Psoas muscle (tissue), 8 donors: ENCODE results near the gene RTN4RL1. TPM values are rescaled to one million over a fixed set of nuclear protein-coding genes. Genes with fewer than 3 reads are reported as not detected.
A peak's percentile ranks its signal among the peaks of the same experiment; 100 is the strongest.

Source experiments
- ATAC-seq, 4 donors: fragments of 200-7000 bp; cut with Tn5 transposase; one replicate each; pipeline ENCODE4 v1.9.1; 2020; ENCODE audit warnings: moderate library complexity in 3 of 4, mild to moderate bottlenecking in 2 of 4
- DNase-seq, 2 donors: peaks; one replicate each; pipeline ENCODE4 v3.0.0-alpha.2; 2020
- H3K27ac ChIP-seq: fragments of 200-600 bp; one replicate; pipeline ENCODE4 v1.8.0; 2022
- H3K27me3 ChIP-seq, 3 donors: fragments of 200-600 bp in 1 of 3; one replicate each; pipeline versions ENCODE4 v1.6.1 to v1.8.0; 2013 to 2022; ENCODE audit warnings: low read length in 2 of 3, mild to moderate bottlenecking in 2 of 3, moderate library complexity in 1 of 3; ENCODE audit not compliant: insufficient read depth in 3 of 3
- H3K36me3 ChIP-seq, 2 donors: fragments of 200-600 bp in 1 of 2; one replicate each; pipeline versions ENCODE4 v1.6.1 to v1.8.0; 2013 to 2022; ENCODE audit warnings: low read depth in 1 of 2, mild to moderate bottlenecking in 1 of 2, moderate library complexity in 1 of 2; ENCODE audit not compliant: insufficient read depth in 1 of 2
- H3K4me1 ChIP-seq: fragments of 200-600 bp; one replicate; pipeline ENCODE4 v1.8.0; 2022
- H3K4me3 ChIP-seq: fragments of 200-600 bp; one replicate; pipeline ENCODE4 v1.8.0; 2022; ENCODE audit warnings: mild to moderate bottlenecking
- H3K9me3 ChIP-seq: fragments of 200-600 bp; one replicate; pipeline ENCODE4 v1.8.0; 2022
- CTCF ChIP-seq: fragments of 200-600 bp; IDR thresholded peaks from one replicate; pipeline ENCODE4 v1.8.0; 2022; ENCODE audit warnings: antibody characterized with exemption
- WGBS, 3 donors: extraction: QIAGEN DNeasy Blood & Tissue Kit; methylation state at CpG; one replicate each; pipeline versions ENCODE4 v1.1.6 to v1.1.7; 2013; 5-methylcytosine and 5-hydroxymethylcytosine counted together
- intact Hi-C, 2 donors: fragments of 100-400 bp; cut with DNase I; formaldehyde crosslinking; loops; one replicate each; pipeline versions ENCODE4 v1.11.0 to v1.14.2; 2022
- polyA plus RNA-seq, 3 donors: library from polyadenylated mRNA; stranded (reverse); fragments of 200-250 nt; gene quantifications; one replicate each; pipeline ENCODE4 v1.2.3, GENCODE V29; 2013
- total RNA-seq, 4 donors: library from RNA; stranded (reverse); fragmentation: NEBNext Ultra II Directional in 2 of 4; extraction: Animal tissue kit (Norgen Biotek cat#: 25700) in 2 of 4; gene quantifications; one replicate each; pipeline versions ENCODE4 v1.2.1 to v1.2.4, GENCODE V29; 2021 to 2023
- donor health status: healthy with polysubstance abuse.
- donor health status: DM: no; HTN: no; CAD: no; lungs with moderate emphysema.
- donor health status: Bipolar disorder and iron deficiency.
- donor health status: healthy.
- donor health status: DM: yes; HTN: yes; CAD: no.
- donor health status: DM: no; HTN: no; CAD: no.
- donor health status: DM: no; HTN: no; CAD: no.
- donor health status: DM: yes; HTN: yes; CAD: no.

Gene RTN4RL1
- total and polyA plus RNA-seq, 7 donors: 0.44 to 1.8 (median 0.75) TPM

DNA sequence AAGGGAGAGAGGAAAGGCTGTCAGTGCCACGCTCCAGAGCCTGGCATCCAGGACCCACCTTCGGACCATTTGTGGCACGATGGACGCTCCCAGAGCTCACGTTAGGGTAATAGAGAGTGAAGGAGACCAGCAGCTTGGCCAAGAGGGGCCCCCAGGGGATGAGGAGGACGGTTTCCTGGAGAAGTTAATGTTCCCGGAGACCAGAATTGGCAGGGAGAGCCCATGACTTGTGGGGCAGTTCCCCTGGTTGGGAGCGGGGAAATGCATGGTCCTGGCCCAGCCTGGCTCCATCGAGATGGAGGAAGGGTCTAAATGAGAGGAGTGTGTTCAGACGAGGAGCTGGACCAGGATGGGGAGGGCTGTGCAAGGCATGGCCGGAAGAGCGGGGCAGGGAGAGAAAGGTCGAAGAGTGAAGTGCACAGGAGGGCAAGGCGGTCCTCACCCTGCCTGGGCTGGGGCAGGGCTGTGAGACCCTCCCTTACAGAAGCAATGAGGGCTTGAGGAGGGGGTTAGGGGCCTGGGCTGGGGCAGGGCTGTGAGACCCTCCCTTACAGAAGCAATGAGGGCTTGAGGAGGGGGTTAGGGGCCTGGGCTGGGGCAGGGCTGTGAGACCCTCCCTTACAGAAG, 26.9 kb upstream of the RTN4RL1 start:
- DNase-seq (peak; percentile 36 to 62), ATAC-seq (no peak)
- Histone ChIP-seq H3K36me3 (no peaks in the 10 kb centered on the region), H3K27ac (peak overlapping the region; percentile 2), H3K4me1 (peaks cover 11% of the 10 kb centered on the region), H3K27me3 (peaks cover 0 to 34% (median 6%) of the 10 kb centered on the region in 3 donors), H3K9me3 (no peaks in the 10 kb centered on the region), H3K4me3 (no peak overlapping the region)
- WGBS, 3 donors: 49 to 61% (median 51%) methylated on average over 14 of the region's 14 CpGs
- intact Hi-C loops: no loop called here
- TF ChIP-seq CTCF: no peak

GRCh38 chr17:2051061-2051932, 26.2 kb upstream of the RTN4RL1 start:
- WGBS, 3 donors: 7 to 11% (median 8%) methylated on average over 63 to 81 of the region's 81 CpGs
- Histone ChIP-seq H3K4me3 (peak overlapping the region; percentile 70), H3K36me3 (no peaks in the 10 kb centered on the region), H3K9me3 (no peaks in the 10 kb centered on the region), H3K4me1 (peaks cover 11% of the 10 kb centered on the region), H3K27me3 (peaks cover 0 to 34% (median 6%) of the 10 kb centered on the region in 3 donors), H3K27ac (peak overlapping the region; percentile 2)
- ATAC-seq: no peak
- intact Hi-C loops: no loop called here
- peak; percentile 26 to 59 for DNase-seq
- no peak for TF ChIP-seq CTCF

DNA sequence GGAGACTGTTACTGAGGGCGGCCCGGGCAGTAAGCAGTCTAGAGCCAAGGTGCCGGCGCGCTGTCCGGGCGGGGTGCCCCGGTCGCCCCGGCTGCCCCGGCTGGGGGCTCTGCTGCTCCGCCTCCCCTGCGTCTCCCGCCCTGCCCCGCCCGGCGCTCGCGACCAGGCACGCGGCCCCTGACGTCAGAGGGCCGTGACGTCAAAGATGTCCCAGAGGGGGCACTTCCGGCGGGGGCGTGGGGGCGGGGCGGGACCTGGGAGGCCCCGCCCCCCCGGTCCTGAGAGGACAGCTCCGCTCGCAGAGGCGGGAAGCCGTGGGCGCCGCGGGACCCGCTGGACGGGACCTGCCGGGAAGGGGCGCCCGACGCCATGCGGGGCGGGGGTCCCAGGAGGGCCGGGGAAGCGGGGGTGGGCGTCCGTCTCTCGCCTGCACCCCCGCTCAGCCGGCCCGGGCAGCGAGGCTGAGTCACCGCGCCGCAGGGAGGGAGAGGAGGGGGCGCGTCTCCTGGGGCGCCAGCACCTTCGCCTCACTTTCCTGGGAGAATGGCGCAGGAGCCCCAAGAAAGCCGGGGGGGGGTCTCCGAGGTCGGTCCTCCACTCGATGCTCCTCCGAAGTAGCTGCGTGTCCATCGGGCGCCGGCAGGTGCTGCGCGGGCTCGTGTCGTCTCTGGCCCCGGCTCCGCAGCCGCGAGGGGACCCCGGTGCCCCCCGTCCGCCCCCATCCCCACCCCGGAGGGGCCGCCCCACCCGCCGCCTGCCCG, 25.3 kb upstream of the RTN4RL1 start:
- WGBS, 3 donors: 1% methylated on average over 37 to 88 of the region's 88 CpGs
- Histone ChIP-seq H3K4me1 (peaks cover 11% of the 10 kb centered on the region), H3K27me3 (peaks cover 0 to 34% (median 5%) of the 10 kb centered on the region in 3 donors), H3K27ac (no peak overlapping the region), H3K4me3 (peak overlapping the region; percentile 70), H3K36me3 (no peaks in the 10 kb centered on the region), H3K9me3 (no peaks in the 10 kb centered on the region)
- DNase-seq (peak; percentile 74 to 81), ATAC-seq (peak; percentile 31 to 56 (median 50))
- no peak for TF ChIP-seq CTCF
- intact Hi-C loops: no loop called here

- no peaks in the 10 kb centered on the region for H3K9me3 ChIP-seq
- DNase-seq: peak; percentile 90 to 91
- 2 to 6% (median 4%) methylated on average over 32 to 104 of the region's 104 CpGs for WGBS, 3 donors
- ATAC-seq: peak; percentile 44 to 57 (median 51)
- H3K4me1 ChIP-seq: peaks cover 11% of the 10 kb centered on the region
- no peak for TF ChIP-seq CTCF
- no peak overlapping the region for H3K27ac ChIP-seq
- H3K36me3 ChIP-seq: no peaks in the 10 kb centered on the region
- intact Hi-C loops: no loop called here
- H3K4me3 ChIP-seq: peak overlapping the region; percentile 88
- peaks cover 0 to 34% (median 4%) of the 10 kb centered on the region in 3 donors for H3K27me3 ChIP-seq
Observed at GRCh38 chr17:2049333-2050299, 24.5 kb upstream of the RTN4RL1 start.
